Measurements from ENCODE around the gene SASH1. TPM values are rescaled to one million over a fixed set of nuclear protein-coding genes. Genes with fewer than 3 reads are reported as not detected.
A peak's percentile ranks its signal among the peaks of the same experiment; 100 is the strongest.

The SASH1 gene
- total RNA-seq, 1 donor, result 71.7 TPM

DNA sequence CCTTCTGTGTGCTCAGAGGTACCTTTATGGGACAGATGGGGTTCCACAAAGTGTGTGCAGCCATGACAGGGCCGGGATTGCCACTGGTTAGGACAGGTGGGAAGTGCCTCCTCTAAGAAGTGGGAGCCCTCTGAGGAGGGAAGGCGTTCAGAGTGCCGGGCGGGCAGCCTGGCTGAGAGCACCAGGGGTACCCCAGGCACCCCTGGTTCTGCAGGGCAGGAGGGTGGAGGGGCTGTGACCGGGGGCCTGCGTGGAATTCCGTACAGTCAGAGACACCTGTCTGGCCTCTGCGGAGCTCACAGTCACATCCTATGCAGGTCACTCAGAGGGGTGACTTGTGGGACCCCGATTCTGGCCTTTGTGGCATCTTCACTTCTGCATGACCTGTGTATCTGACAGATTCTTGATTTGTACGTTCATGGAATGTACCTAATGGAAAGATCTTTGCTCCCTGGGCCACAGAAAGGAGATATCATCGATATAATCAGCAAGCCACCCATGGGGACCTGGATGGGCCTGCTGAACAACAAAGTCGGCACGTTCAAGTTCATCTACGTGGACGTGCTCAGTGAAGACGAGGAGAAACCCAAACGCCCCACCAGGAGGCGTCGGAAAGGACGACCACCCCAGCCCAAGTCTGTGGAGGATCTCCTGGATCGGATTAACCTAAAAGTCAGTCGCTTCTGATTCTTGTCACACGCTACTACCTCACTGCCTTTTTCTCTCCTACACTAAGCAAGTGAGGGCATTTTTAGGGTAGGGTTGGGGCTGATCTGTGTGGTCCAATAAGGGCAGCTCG, 190.9 kb downstream of the SASH1 start:
- Histone ChIP-seq H3K79me2 (ENCODE audit: insufficient read depth, low read length) (peaks cover 6% of the 10 kb centered on the region), H3K4me1 (ENCODE audit: insufficient read depth, low read length) (peaks cover 68% of the 10 kb centered on the region), H3K27ac (ENCODE audit: low read depth, low read length) (peak overlapping the region; percentile 82), H4K20me1 (ENCODE audit: insufficient read depth, low read length) (no peaks in the 10 kb centered on the region), H3K9me3 (ENCODE audit: low read depth, low read length) (no peaks in the 10 kb centered on the region), H3K27me3 (ENCODE audit: insufficient read depth, low read length) (no peaks in the 10 kb centered on the region), H3K4me2 (ENCODE audit: insufficient read depth, low read length) (no peak overlapping the region), H3K4me3 (ENCODE audit: insufficient read depth, low read length) (no peak overlapping the region), H3K36me3 (ENCODE audit: insufficient read depth, low read length) (peaks cover 65% of the 10 kb centered on the region), H2AFZ (ENCODE audit: low read length) (no peak overlapping the region)
- TF ChIP-seq CTCF (IDR thresholded peaks at IDR 0.05; ENCODE audit: extremely low read depth, low read depth, low read length), result no peak
- DNase-seq (ENCODE audit: insufficient read length, low spot score, missing footprints), result no peak

DNA sequence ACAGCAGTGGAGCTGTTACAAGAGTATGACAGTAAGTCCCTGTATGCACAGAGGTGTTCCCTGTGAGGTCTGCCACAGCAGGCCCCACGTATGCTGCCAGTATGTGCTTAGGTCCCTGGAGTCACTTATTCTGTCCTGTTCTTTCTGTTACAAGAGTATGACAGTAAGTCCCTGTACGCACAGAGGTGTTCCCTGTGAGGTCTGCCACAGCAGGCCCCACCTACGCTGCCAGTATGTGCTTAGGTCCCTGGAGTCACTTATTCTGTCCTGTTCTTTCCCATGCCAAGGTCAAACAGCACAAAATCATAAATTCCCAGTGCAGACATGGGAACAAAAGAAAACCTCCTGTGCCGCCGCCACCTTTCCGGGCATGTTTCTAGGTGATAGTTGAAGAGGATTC, 192.2 kb downstream of the SASH1 start:
- no peak overlapping the region for H3K4me2 ChIP-seq (ENCODE audit: insufficient read depth, low read length)
- H3K36me3 ChIP-seq (ENCODE audit: insufficient read depth, low read length), result peaks cover 66% of the 10 kb centered on the region

DNA sequence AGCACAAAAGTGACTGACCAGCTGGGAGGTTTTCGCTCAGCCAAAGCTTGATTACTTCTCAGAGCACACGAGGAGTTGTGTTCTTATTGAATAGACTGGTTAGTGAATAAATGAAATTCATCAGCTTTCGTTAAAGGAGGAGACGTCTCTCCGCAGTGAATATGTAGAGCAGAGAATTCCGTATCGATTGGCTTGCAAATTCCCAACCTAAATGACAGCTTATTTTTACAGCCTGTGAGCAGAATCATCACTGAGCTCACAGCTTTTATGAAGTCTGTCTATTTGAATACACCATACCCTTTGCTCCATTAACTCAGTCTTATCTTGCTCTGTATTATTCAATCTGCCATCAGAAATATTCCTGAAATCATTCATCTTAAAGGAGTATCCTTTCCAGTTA, 192.7 kb downstream of the SASH1 start:
- H3K4me2 ChIP-seq (ENCODE audit: insufficient read depth, low read length), result peak overlapping the region; percentile 15
- no peak overlapping the region for H3K4me3 ChIP-seq (ENCODE audit: insufficient read depth, low read length)
- H3K9me3 ChIP-seq (ENCODE audit: low read depth, low read length), result no peaks in the 10 kb centered on the region
- no peak for TF ChIP-seq CTCF (IDR thresholded peaks at IDR 0.05; ENCODE audit: extremely low read depth, low read depth, low read length)
- peaks cover 6% of the 10 kb centered on the region for H3K79me2 ChIP-seq (ENCODE audit: insufficient read depth, low read length)
- no peaks in the 10 kb centered on the region for H4K20me1 ChIP-seq (ENCODE audit: insufficient read depth, low read length)
- DNase-seq (ENCODE audit: insufficient read length, low spot score, missing footprints), result no peak
- H3K27me3 ChIP-seq (ENCODE audit: insufficient read depth, low read length), result no peaks in the 10 kb centered on the region
- no peak overlapping the region for H2AFZ ChIP-seq (ENCODE audit: low read length)
- H3K4me1 ChIP-seq (ENCODE audit: insufficient read depth, low read length), result peaks cover 61% of the 10 kb centered on the region
- H3K27ac ChIP-seq (ENCODE audit: low read depth, low read length), result peak overlapping the region; percentile 82
- H3K36me3 ChIP-seq (ENCODE audit: insufficient read depth, low read length), result peaks cover 71% of the 10 kb centered on the region

More for the DNA sequence above, 192.2 kb downstream of the SASH1 start:
- DNase-seq (ENCODE audit: insufficient read length, low spot score, missing footprints), result no peak
- Histone ChIP-seq H3K27me3 (ENCODE audit: insufficient read depth, low read length) (no peaks in the 10 kb centered on the region), H3K79me2 (ENCODE audit: insufficient read depth, low read length) (peaks cover 6% of the 10 kb centered on the region), H3K9me3 (ENCODE audit: low read depth, low read length) (no peaks in the 10 kb centered on the region), H3K4me1 (ENCODE audit: insufficient read depth, low read length) (peaks cover 64% of the 10 kb centered on the region), H3K27ac (ENCODE audit: low read depth, low read length) (peak overlapping the region; percentile 82), H2AFZ (ENCODE audit: low read length) (no peak overlapping the region), H4K20me1 (ENCODE audit: insufficient read depth, low read length) (no peaks in the 10 kb centered on the region), H3K4me3 (ENCODE audit: insufficient read depth, low read length) (no peak overlapping the region)
- no peak for TF ChIP-seq CTCF (IDR thresholded peaks at IDR 0.05; ENCODE audit: extremely low read depth, low read depth, low read length)

DNA sequence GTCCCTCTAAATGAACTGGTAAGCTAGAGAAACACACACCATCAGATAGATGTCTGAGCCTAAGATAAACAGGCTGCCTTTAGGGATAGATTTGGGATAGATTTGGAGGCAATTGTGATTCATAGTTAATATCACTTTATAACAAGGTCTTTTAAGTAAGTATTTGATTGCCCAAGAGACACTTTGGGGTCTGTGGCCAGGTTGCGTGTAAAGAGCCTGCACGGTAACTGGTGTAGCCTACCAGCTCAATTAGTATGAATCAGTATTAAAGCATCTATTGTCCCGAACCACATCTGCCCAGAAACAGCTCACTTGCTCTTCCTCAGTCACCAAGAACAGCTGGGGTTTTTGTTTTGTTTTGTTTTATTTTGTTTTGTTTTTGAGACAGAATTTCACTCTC, 193.3 kb downstream of the SASH1 start:
- H3K9me3 ChIP-seq (ENCODE audit: low read depth, low read length), result no peaks in the 10 kb centered on the region
- peaks cover 6% of the 10 kb centered on the region for H3K79me2 ChIP-seq (ENCODE audit: insufficient read depth, low read length)
- H3K27me3 ChIP-seq (ENCODE audit: insufficient read depth, low read length), result no peaks in the 10 kb centered on the region
- peak overlapping the region; percentile 15 for H3K4me2 ChIP-seq (ENCODE audit: insufficient read depth, low read length)
- peaks cover 55% of the 10 kb centered on the region for H3K4me1 ChIP-seq (ENCODE audit: insufficient read depth, low read length)
- TF ChIP-seq CTCF (IDR thresholded peaks at IDR 0.05; ENCODE audit: extremely low read depth, low read depth, low read length), result no peak
- no peak overlapping the region for H3K4me3 ChIP-seq (ENCODE audit: insufficient read depth, low read length)
- peak overlapping the region; percentile 82 for H3K27ac ChIP-seq (ENCODE audit: low read depth, low read length)
- peaks cover 77% of the 10 kb centered on the region for H3K36me3 ChIP-seq (ENCODE audit: insufficient read depth, low read length)
- no peaks in the 10 kb centered on the region for H4K20me1 ChIP-seq (ENCODE audit: insufficient read depth, low read length)
- H2AFZ ChIP-seq (ENCODE audit: low read length), result no peak overlapping the region
- DNase-seq (ENCODE audit: insufficient read length, low spot score, missing footprints), result peak; percentile 91

Data from osteoblast (primary cell).